HG03558 (cell line): ENCODE data around the gene SLC27A2.
"Not testable (repeated sequence)": the region's sequence is repeated elsewhere in the genome, so short reads cannot be mapped to it uniquely, and the experiment has no call there.

Experiments
- ATAC-seq: cut with Tn5 transposase; IDR thresholded peaks from one replicate; pipeline ENCODE4 v1.9.1; 2021; ENCODE audit warnings: moderate number of reproducible peaks; ENCODE audit not compliant: unreplicated experiment; ENCODE audit errors: extremely low read depth

SLC27A2 gene

DNA sequence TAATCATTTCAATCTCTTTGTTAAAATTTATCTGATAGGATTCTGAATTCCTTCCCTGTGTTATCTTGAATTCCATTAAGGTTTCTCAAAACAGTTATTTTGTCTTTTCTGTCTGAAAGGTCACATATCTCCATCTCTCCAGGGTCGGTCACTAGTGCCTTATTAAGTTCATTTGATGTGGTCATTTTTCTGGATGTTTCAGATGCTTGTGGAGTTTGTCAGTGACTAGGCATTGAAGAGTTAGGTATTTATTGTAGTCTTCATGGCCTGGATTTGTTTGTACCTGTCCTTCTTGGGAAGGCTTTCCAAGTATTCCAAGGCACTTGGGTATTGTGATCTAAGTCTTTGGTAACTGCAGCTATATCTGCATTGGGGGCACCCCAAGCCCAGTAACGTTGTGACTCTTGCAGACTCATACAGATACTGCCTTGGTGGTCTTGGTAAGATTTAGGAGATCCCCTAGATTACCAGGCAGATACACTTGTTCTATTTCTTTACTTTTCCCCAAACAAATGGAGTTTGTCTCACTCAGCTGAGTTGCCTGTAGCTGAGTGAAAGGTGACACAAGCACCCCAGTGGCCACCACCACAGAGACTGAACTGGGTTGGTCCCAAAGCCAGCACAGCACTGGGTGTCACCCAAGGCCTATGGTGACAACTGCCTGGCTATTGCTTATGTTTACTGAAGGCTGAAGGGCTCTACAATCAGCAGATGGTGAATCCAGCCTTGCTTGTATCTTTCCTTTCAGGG is 18.9 kb upstream of the SLC27A2 start:
- no peak for ATAC-seq

GRCh38 chr15:50163719-50164410 is 18.1 kb upstream of the SLC27A2 start:
- ATAC-seq: no peak

DNA sequence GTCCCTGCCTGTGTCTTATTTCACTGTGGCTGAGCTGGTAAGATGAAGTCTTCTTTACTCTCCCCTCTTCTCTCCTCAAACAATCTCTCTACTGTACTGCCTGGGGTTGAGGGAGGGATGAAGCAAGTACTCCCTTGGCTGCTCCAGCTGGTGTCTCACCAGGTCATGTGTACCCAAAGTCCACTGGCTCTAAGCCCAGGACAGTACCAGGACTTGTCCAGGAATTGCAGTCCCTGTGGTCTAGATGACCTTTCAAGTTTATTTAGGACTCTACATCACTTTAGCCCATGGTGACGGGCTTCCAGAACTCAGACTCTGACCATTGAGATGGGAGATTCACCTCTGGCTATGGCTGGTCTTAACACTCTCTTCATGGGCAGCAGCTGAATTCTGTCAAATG is 17.5 kb upstream of the SLC27A2 start:
- no peak for ATAC-seq

DNA sequence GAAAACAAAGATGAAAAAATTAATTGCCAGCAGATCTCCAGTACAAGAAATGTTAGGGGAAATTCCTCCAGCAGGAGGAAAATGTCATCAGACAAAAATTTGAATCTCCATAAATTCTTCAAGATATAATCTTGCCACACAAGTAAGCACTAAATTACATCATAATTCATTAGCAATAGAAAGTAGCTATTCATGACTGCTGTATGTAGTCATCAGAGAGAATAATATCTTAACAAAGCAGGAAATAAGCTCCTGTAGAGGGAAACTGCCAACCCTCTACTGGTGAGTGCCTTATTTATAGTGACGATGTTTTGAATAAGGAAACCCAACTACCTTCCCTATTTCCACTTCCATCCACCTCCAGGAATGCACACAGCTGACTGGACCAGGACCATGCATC is 15.8 kb upstream of the SLC27A2 start:
- no peak for ATAC-seq

- ATAC-seq: no peak
These were observed 14.9 kb upstream of the SLC27A2 start for GRCh38 chr15:50167110-50167509.

GRCh38 chr15:50168379-50168778 is 13.6 kb upstream of the SLC27A2 start:
- no peak for ATAC-seq

DNA sequence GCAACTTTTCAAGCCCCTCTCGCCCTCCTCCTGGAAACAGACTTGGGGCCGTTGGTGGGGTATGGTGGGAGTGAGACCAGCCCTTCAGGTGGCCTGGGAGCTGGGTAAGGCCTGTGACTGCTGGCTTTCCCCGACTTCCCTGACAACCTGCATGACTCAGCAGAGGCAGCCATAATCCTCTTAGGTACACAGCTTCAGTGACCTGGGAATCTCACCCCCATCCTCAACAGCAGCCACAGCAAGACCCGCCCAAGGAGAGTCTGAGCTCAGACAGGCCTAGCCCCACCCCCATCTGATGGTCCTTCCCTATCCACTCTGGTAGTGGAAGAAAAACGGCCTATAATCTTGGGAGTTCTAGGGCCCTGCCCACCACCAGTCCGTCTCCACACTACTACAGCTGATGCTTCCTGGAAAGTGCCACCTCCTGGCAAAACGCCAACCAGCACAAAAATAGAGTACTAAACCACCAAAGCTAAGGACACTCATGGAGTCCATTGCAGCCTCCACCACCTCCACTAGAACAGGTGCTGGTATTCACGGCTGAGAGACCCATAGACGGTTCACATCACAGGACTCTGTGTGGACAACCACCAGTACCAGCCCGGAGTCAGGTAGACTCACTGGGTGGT is 13.1 kb upstream of the SLC27A2 start:
- no peak for ATAC-seq

DNA sequence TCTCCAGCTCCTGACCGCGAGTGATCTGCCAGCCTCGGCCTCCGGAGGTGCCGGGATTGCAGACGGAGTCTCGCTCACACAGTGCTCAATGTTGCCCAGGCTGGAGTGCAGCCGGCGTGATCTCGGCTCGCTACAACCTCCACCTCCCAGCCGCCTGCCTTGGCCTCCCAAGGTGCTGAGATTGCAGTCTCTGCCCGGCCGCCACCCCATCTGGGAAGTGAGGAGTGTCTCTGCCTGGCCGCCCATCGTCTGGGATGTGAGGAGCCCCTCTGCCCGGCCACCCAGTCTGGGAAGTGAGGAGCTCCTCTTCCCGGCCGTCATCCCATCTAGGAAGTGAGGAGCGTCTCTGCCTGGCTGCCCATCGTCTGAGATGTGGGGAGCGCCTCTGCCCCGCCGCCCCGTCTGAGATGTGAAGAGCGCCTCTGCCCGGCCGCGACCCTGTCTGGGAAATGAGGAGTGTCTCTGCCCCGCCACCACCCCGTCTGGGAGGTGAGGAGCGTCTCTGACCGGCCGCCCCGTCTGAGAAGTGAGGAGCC is 9.6 kb upstream of the SLC27A2 start:
- ATAC-seq: not testable (repeated sequence)

- no peak for ATAC-seq
These were observed 5.1 kb upstream of the SLC27A2 start for GRCh38 chr15:50176869-50177268.

DNA sequence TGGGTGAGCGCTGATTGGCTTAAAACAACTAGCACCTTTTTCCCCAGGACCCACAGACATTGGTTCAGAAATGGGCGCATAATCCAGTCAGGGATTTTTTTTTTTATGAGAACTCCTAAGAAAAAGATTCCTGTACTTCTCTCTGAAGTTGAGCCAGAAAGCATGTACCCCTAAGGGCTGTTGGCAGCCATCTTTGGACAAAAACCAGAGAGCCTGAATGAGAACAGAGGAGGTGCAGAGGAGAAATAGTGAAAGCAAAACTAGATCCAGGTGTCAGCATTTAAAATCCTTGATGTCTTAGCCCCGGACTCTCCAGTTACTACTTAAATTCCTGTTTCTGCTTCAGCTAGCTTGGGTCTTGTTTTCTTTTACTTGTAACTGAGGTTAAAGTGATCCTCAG is 1.9 kb upstream of the SLC27A2 start:
- no peak for ATAC-seq

DNA sequence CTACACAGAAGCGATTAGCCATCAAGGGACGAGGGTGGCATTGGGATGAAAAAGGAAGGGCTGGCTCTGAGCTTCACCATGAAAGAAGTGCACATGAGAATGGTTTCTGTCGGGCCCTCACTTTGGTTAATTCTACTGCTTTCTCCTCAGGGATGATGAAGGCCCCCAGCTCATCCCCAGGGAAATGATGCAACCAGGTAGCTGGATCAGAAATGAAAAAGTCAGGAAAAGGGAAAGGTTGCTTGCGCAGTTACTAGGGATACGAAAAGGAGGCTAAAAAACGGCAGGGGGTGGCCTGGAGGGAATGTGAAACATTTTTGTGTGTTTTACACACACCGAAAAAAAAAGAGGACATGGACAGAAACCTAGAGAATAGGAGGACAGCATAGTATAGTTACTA is 1.4 kb upstream of the SLC27A2 start:
- no peak for ATAC-seq

GRCh38 chr15:50181201-50181968 is 611 bp upstream of the SLC27A2 start:
- ATAC-seq: no peak

DNA sequence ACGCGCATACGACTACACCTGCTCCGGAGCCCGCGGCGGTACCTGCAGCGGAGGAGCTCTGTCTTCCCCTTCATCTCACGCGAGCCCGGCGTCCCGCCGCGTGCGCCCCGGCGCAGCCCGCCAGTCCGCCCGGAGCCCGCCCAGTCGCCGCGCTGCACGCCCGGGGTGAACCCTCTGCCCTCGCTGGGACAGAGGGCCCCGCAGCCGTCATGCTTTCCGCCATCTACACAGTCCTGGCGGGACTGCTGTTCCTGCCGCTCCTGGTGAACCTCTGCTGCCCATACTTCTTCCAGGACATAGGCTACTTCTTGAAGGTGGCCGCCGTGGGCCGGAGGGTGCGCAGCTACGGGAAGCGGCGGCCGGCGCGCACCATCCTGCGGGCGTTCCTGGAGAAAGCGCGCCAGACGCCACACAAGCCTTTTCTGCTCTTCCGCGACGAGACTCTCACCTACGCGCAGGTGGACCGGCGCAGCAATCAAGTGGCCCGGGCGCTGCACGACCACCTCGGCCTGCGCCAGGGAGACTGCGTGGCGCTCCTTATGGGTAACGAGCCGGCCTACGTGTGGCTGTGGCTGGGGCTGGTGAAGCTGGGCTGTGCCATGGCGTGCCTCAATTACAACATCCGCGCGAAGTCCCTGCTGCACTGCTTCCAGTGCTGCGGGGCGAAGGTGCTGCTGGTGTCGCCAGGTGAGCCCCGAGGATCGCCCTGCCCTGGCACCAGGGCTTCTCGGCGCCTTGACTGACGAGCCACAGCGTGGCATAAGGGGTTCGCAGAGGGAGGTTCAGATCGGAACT is 420 bp downstream of the SLC27A2 start:
- ATAC-seq: no peak

DNA sequence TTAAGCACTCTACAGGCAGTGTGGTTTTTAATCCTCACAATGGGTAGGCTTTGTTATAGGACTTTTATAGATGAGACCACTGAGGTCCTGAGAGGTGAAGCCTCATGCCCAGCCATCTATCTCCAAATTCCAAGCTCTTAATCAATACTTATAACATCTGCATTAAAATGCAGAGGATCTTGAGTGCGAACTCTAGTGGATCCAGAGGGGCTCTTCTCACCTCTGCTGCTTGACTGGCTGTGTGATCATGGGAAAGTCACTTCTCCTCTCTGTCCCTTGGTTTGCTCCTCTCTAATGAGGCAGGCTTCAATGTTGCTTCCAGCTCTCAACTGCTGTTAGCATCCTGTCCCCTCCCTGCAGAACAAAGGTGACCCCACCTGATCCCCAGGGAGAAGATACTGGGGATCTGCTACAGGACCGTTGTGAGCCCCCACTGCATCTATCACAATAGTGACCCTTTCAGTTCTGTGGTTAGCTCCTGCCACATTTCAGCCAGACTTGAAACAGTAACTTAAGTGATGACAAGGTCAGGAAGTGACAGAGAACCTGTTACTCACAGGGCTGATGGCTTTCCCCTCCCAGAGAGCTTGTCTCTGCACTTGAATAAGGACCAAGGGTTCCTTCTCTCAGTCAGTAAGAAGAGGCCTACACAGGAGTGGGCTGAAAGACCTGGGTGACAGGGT is 1.3 kb downstream of the SLC27A2 start:
- no peak for ATAC-seq

DNA sequence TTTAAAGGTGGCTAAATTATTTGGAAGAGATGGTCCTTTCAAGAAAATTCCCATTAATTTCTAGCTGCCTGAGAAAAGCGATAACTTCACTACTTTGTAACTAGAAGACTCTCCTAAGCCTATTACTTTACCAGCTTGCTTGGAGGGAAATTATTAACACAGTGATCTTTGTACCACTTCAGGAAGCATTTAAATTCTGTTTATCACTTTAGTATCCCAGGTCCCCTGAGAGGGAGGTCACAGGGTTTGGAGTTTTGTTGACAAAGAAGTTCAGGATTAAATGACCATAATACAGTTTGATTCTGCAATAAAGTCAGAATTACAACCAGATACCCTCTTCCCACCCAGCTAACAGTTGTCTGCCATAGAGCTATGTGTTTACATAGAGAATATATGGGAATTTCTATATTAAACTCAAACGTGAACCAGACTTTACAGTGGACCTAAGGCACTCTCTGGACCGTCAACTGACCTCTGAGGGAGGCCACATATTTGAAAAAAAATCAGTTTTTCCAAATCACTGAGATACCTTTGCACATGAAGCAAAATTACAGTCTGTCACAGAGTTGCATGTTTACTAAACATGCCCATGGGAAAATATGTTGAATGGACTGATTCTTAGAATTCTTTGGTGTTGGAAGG is 3.0 kb downstream of the SLC27A2 start:
- ATAC-seq: no peak

- no peak for ATAC-seq
These were observed 4.1 kb downstream of the SLC27A2 start for GRCh38 chr15:50186090-50186489.

DNA sequence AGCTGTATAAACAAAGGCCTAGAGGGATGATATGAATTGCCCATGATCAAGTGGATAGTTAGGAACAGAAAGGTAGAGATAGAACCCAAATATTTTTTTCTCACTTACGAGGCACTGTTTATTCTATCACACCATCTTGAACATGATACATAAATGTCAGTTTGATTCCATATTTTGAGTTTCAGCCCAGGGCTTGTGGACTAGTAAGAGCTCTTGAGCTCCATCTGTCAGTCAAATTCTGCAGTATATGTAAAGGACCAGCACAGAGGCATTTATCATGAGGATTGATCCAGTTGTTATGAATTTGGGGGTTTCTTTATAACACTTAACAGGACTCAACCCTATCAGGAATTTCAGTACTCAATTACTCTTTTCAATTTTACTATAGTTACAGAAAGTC is 4.8 kb downstream of the SLC27A2 start:
- ATAC-seq: no peak

GRCh38 chr15:50187525-50187924 is 5.5 kb downstream of the SLC27A2 start:
- ATAC-seq: no peak

- ATAC-seq: no peak
These were observed 6.0 kb downstream of the SLC27A2 start for GRCh38 chr15:50187997-50188396.
